OCI-LY7 (cell line): Measurements from ENCODE around the gene RAD9A.

ENCODE experiments used
- EZH2phosphoT487 ChIP-seq: fragments of 200-600 bp; sonication (generic); IDR thresholded peaks from 2 replicates; pipeline ENCODE4 v1.6.1; 2018; ENCODE audit warnings: low read depth, borderline replicate concordance, mild to moderate bottlenecking, mixed run types, antibody characterized with exemption, low read length, moderate library complexity, mixed read lengths
- TF ChIP-seq, protein P1 (sequence below): fragments of 200-600 bp; sonication (generic); conservative IDR thresholded peaks from 2 replicates; pipeline ENCODE4 v1.5.1; 2014; ENCODE audit warnings: mild to moderate bottlenecking, antibody characterized with exemption, low read length, moderate library complexity, mixed read lengths

DNA sequence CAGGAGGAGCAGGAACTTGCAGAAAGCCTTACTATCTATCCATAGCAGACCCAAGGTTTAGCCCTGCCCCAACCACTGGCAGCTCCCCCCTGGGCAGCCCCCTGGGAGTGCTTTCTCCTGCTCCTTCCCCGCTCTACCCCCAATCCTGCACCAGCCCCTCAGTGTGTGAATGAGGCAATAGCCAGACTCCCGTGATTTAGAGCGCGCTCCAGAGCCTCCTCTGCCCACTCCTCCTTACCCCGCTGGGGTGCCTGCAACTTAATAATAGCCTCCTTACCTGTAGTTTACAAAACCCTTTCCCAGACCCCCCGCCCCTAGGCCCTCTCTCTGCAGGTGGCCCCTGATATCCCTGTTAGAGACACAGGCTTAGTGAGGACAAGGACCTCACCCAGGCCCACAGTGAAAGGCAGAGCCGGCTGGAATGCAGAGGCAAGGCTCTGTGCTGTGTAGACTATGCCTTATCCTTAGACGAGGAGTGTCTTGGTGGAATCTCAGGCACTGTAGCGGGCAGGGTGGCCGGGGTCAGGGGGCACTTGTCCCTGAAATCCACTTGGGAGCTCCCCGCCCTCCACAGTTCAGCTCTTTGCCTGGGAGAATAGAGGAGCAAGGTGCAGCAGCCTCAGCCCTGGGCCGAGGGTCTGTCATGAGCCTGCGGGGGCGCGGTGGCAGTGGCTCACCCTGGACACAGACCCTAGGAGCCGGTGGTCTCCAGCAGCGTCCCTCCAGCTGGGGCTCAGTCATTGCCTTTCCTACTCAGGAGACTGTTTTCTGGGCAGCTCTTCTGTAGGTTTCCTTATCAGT, 19.4 kb downstream of the RAD9A start:
- TF ChIP-seq, protein P1, sequence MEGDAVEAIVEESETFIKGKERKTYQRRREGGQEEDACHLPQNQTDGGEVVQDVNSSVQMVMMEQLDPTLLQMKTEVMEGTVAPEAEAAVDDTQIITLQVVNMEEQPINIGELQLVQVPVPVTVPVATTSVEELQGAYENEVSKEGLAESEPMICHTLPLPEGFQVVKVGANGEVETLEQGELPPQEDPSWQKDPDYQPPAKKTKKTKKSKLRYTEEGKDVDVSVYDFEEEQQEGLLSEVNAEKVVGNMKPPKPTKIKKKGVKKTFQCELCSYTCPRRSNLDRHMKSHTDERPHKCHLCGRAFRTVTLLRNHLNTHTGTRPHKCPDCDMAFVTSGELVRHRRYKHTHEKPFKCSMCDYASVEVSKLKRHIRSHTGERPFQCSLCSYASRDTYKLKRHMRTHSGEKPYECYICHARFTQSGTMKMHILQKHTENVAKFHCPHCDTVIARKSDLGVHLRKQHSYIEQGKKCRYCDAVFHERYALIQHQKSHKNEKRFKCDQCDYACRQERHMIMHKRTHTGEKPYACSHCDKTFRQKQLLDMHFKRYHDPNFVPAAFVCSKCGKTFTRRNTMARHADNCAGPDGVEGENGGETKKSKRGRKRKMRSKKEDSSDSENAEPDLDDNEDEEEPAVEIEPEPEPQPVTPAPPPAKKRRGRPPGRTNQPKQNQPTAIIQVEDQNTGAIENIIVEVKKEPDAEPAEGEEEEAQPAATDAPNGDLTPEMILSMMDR = no peak
- no peak for TF ChIP-seq EZH2phosphoT487
